GM12865 (cell line): ENCODE data around the gene ITFG2.

Experiments used
- DNase-seq: peaks from one replicate; pipeline ENCODE4 v3.0.0; 2010; ENCODE audit warnings: low read depth
- H3K4me3 ChIP-seq: 2 replicates; pipeline ENCODE4 v1.5.1; 2011; ENCODE audit warnings: mild to moderate bottlenecking, low read depth, low read length, control low read depth
- CTCF ChIP-seq: IDR thresholded peaks from 2 replicates; pipeline ENCODE4 v1.5.1; 2011; ENCODE audit warnings: low read length, control low read depth, low read depth, inconsistent platforms; ENCODE audit not compliant: insufficient read depth; ENCODE audit errors: missing control alignments

The ITFG2 gene

GRCh38 chr12:2795291-2796186 is 16.9 kb upstream of the ITFG2 start:
- DNase-seq = peak; percentile 79
- TF ChIP-seq CTCF = no peak
- peak overlapping the region; percentile 89 for H3K4me3 ChIP-seq

GRCh38 chr12:2796187-2796666 is 16.2 kb upstream of the ITFG2 start:
- peak overlapping the region; percentile 89 for H3K4me3 ChIP-seq
- no peak for TF ChIP-seq CTCF
- no peak for DNase-seq

GRCh38 chr12:2797721-2798418 is 14.6 kb upstream of the ITFG2 start:
- TF ChIP-seq CTCF = no peak
- no peak overlapping the region for H3K4me3 ChIP-seq
- no peak for DNase-seq

- TF ChIP-seq CTCF = no peak
Observed at GRCh38 chr12:2800046-2800570, 12.4 kb upstream of the ITFG2 start.

GRCh38 chr12:2801044-2801783 is 11.3 kb upstream of the ITFG2 start:
- no peak overlapping the region for H3K4me3 ChIP-seq
- no peak for DNase-seq
- no peak for TF ChIP-seq CTCF

More at GRCh38 chr12:2800046-2800570, 12.4 kb upstream of the ITFG2 start:
- DNase-seq = no peak
- no peak overlapping the region for H3K4me3 ChIP-seq

GRCh38 chr12:2803635-2804392 is 8.7 kb upstream of the ITFG2 start:
- no peak for TF ChIP-seq CTCF
- peak; percentile 58 for DNase-seq
- H3K4me3 ChIP-seq = no peak overlapping the region
